ENCODE results near the gene ZFHX3. TPM values are rescaled to one million over a fixed set of nuclear protein-coding genes. Genes with fewer than 3 reads are reported as not detected.

The ZFHX3 gene
- total and polyA plus RNA-seq, 11 donors, result 3.8 to 21.6 (median 13.6) TPM

DNA sequence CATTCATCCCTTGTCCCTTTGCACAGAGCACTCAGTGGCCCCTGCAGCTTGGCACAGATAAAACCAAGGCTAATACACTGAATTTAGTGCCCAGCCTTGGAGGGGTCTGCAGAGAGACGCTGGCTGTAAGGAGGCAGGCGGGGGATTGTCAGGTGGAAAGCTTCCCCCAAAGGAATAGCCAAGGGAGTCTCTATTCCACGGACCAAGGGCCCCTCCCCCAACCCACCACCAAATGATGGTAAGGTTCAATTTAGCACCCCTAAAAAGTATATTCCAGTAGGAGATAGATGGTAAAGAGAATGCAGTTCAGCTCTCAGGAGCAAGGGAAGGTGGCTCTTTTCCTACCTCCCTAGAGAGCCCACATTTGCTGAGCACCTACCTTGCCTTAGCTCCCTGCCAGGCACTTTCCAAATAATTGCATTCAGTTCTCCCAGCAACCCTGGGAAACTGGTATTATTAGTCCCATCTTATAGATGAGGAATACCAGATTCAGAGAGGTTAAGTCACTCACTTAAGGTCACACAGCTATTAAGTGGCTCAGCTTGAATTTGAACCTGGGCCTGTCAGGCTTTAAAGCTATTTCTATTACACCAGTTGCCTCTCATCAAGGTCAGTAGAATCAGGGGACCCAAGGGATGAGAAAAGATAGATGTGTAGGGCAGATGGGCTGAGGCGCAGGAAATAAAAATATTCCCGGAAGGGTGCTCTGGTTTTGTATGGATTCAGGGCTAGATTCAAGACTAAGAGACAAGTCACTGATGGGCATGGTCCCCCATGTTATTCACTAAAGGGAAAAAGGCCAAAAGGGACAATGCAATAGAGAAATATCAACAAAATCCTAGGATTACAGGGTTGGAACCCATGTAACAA lies 20.0 kb upstream of the ZFHX3 start:
- no peak for ATAC-seq
- TF ChIP-seq POLR2A (IDR thresholded peaks at IDR 0.05), result no peak
- TF ChIP-seq, protein P1, sequence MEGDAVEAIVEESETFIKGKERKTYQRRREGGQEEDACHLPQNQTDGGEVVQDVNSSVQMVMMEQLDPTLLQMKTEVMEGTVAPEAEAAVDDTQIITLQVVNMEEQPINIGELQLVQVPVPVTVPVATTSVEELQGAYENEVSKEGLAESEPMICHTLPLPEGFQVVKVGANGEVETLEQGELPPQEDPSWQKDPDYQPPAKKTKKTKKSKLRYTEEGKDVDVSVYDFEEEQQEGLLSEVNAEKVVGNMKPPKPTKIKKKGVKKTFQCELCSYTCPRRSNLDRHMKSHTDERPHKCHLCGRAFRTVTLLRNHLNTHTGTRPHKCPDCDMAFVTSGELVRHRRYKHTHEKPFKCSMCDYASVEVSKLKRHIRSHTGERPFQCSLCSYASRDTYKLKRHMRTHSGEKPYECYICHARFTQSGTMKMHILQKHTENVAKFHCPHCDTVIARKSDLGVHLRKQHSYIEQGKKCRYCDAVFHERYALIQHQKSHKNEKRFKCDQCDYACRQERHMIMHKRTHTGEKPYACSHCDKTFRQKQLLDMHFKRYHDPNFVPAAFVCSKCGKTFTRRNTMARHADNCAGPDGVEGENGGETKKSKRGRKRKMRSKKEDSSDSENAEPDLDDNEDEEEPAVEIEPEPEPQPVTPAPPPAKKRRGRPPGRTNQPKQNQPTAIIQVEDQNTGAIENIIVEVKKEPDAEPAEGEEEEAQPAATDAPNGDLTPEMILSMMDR (IDR thresholded peaks at IDR 0.05), result no peak
- peaks cover 0 to 37% (median 9%) of the 10 kb centered on the region in 9 donors for H3K27me3 ChIP-seq

DNA sequence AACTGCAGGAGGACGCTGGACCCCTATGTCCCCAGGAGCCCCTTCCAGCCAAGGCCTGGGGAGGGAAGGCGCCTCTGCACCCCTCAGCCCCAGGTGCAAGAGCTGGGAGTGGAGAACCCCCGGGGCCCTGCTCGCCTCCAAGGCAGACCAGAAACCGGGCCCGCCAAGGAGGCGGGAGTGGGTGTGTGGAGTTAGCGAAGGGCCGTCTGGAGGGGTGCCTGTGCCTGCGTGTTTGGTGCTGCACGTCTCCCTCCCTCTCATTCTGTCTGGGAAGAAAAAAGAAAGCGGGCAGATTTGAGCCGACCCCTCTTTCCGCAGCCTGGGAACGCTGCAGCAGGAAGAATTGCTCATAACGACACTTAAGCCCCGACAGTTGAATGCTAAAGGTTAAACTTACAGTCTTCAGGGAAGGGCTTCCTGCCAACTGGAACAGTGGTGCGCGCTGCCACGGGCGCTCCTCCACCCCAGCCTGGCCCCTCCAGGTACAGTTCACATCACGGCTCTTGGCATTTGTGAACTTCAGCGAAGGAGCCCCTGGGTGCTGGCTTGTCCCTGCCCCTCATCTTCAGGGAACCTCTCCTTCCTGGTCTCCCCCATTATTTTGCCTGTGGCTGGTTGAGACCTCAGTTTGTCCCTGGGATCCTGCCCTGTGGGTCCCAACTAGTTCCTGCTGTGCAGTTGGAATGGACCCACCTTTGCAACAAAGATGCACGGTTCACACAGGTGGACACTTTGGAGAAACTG lies 19.2 kb upstream of the ZFHX3 start:
- no peak for TF ChIP-seq POLR2A (IDR thresholded peaks at IDR 0.05)
- TF ChIP-seq, protein P1 (IDR thresholded peaks at IDR 0.05), result no peak
- peaks cover 3 to 91% (median 60%) of the 10 kb centered on the region in 12 donors for H3K4me1 ChIP-seq
- peak overlapping the region in 7 of 12 donors; percentile 22 to 45 (median 41) for H3K4me3 ChIP-seq
- peaks cover 0 to 39% (median 13%) of the 10 kb centered on the region in 9 donors for H3K27me3 ChIP-seq
- H3K9me3 ChIP-seq, result no peaks in the 10 kb centered on the region
- no peak for ATAC-seq
- intact Hi-C loops (cut with DNase I), result loop anchor here in 5 of 10 donors (5.0 to 10.0 kb wide), 4 partner anchors 105 to 235 kb away; no protein-coding TSS in a partner anchor
- H3K36me3 ChIP-seq, result no peaks in the 10 kb centered on the region
- WGBS, 4 donors, result 34 to 52% (median 43%) methylated on average over 23 to 24 of the region's 24 CpGs
- peak overlapping the region; percentile 45 to 96 (median 84) for H3K27ac ChIP-seq
- peak in 4 of 5 donors; percentile 25 to 62 (median 33) for DNase-seq

More for the DNA sequence above, 20.0 kb upstream of the ZFHX3 start:
- Histone ChIP-seq H3K27ac (peak overlapping the region; percentile 75 to 96 (median 89)), H3K36me3 (no peaks in the 10 kb centered on the region), H3K4me3 (no peak overlapping the region), H3K9me3 (no peaks in the 10 kb centered on the region), H3K4me1 (peaks cover 3 to 83% (median 60%) of the 10 kb centered on the region in 12 donors)
- intact Hi-C loops (cut with DNase I), result loop anchor here in 5 of 10 donors (5.0 to 10.0 kb wide), 4 partner anchors 104 to 236 kb away; no protein-coding TSS in a partner anchor
- no peak for DNase-seq
- 69 to 91% (median 83%) methylated on average over 5 of the region's 5 CpGs for WGBS, 4 donors

DNA sequence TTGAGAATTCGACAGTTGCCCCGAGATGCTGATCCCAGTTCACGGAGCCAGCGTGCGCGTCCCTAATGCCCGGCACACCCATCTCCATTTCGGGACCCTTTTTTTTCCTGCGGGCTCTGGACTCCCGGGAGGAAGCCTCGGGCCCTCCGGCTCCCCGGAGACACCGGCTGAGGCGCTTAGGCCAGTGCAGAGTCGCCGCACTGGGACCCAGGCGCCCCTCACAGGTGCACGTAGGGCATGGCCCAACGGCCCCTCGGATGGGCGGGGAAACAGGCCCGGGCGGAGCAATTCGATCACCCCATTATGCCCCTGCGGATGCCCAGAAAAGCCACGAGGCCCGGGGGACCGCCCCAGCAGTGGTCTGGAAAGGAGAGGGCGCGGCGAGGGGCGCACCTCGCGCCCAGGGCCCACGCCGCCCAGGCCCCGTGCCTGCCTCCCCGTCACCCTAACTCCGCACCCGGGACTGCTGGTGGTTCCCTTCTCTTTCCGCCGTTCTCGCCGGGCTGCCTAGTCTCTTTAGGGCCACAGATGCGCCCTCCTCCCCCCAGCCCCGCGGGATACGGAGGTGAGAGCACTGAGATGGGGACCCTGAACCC lies 18.5 kb upstream of the ZFHX3 start:
- Histone ChIP-seq H3K4me3 (peak overlapping the region in 11 of 12 donors; percentile 0 to 45 (median 40)), H3K27me3 (peaks cover 0 to 39% (median 13%) of the 10 kb centered on the region in 9 donors), H3K27ac (peak overlapping the region in 11 of 12 donors; percentile 45 to 96 (median 84)), H3K4me1 (peaks cover 3 to 94% (median 56%) of the 10 kb centered on the region in 12 donors), H3K36me3 (no peaks in the 10 kb centered on the region), H3K9me3 (no peaks in the 10 kb centered on the region)
- DNase-seq (peak in 3 of 5 donors; percentile 19 to 62 (median 42)), ATAC-seq (no peak)
- WGBS, 4 donors, result 11 to 21% (median 16%) methylated on average over 21 to 49 of the region's 49 CpGs
- TF ChIP-seq POLR2A (IDR thresholded peaks at IDR 0.05), result no peak
- TF ChIP-seq, protein P1 (IDR thresholded peaks at IDR 0.05), result no peak
- intact Hi-C loops (cut with DNase I), result loop anchor here in 5 of 10 donors (5.0 to 10.0 kb wide), 4 partner anchors 106 to 234 kb away; no protein-coding TSS in a partner anchor

Measured in heart left ventricle (tissue), 16 donors.